ENCODE data around the gene BAZ1A. TPM values are rescaled to one million over a fixed set of nuclear protein-coding genes. Genes with fewer than 3 reads are reported as not detected.

The BAZ1A gene
- total RNA-seq, 2 donors from 2014 or later: 3.4 to 11.8 TPM

- H3K9me3 ChIP-seq: no peaks in the 10 kb centered on the region
- TF ChIP-seq CTCF (IDR thresholded peaks at IDR 0.05): no peak
- H3K36me3 ChIP-seq: peaks cover 35% of the 10 kb centered on the region
- no peak overlapping the region for H3K4me3 ChIP-seq
- H3K4me1 ChIP-seq: no peaks in the 10 kb centered on the region
- DNase-seq (ENCODE audit: low spot score): no peak
- no peak overlapping the region for H3K27ac ChIP-seq
- H3K27me3 ChIP-seq: no peaks in the 10 kb centered on the region
Observed at GRCh38 chr14:34780646-34781045, 94.5 kb downstream of the BAZ1A start.

DNA sequence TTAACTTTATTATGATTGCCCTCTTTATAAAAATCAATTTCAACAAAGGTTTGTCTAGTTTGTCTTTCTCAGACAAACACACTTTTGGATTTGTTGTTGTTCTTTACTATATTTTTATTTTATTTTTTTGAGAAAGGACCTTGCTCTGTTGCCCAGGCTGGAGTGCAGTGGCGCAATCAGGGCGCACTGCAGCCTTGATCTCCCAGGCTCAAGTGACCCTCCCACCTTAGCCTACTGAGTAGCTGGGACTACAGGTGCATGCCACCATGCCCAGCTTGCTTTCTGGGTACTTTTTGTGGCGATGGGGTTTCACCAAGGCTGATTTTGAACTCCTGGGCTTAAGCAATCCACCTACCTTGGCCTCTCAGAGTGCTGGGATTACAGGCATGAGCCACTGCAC, 96.4 kb downstream of the BAZ1A start:
- Histone ChIP-seq H3K27ac (no peak overlapping the region), H3K36me3 (peaks cover 42% of the 10 kb centered on the region), H3K27me3 (no peaks in the 10 kb centered on the region), H3K4me1 (no peaks in the 10 kb centered on the region), H3K9me3 (no peaks in the 10 kb centered on the region), H3K4me3 (no peak overlapping the region)
- TF ChIP-seq CTCF (IDR thresholded peaks at IDR 0.05): no peak
- no peak for DNase-seq (ENCODE audit: low spot score)

GRCh38 chr14:34776611-34777010, 98.5 kb downstream of the BAZ1A start:
- Histone ChIP-seq H3K36me3 (peaks cover 22% of the 10 kb centered on the region), H3K9me3 (no peaks in the 10 kb centered on the region), H3K4me3 (no peak overlapping the region), H3K4me1 (no peaks in the 10 kb centered on the region), H3K27me3 (no peaks in the 10 kb centered on the region), H3K27ac (no peak overlapping the region)
- no peak for TF ChIP-seq CTCF (IDR thresholded peaks at IDR 0.05)
- no peak for DNase-seq (ENCODE audit: low spot score)

DNA sequence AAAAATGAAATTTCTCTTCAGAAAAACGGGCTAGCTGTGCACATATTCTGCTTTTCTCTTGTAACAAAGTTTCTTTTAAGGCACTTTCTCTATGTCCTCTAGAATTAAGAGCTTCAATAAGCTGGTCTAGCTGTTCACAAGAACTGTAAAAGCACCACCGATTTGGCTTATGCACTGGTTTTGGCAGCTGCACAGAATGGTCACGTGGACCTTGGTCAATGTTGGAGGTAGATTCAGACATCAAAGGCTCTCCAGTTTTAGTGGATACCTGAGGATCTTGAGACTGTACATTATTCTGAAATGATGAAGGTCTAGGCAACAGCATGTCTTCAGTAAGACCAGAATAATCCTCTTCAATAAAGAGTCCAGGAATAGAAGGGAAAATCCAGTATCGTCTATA, 99.2 kb downstream of the BAZ1A start:
- H3K4me1 ChIP-seq: no peaks in the 10 kb centered on the region
- H3K36me3 ChIP-seq: peaks cover 21% of the 10 kb centered on the region
- no peaks in the 10 kb centered on the region for H3K9me3 ChIP-seq
- H3K27ac ChIP-seq: no peak overlapping the region
- no peak for DNase-seq (ENCODE audit: low spot score)
- H3K4me3 ChIP-seq: no peak overlapping the region
- no peak for TF ChIP-seq CTCF (IDR thresholded peaks at IDR 0.05)
- no peaks in the 10 kb centered on the region for H3K27me3 ChIP-seq

- H3K27me3 ChIP-seq: no peaks in the 10 kb centered on the region
- no peaks in the 10 kb centered on the region for H3K4me1 ChIP-seq
- TF ChIP-seq CTCF (IDR thresholded peaks at IDR 0.05): no peak
- H3K4me3 ChIP-seq: no peak overlapping the region
- H3K9me3 ChIP-seq: no peaks in the 10 kb centered on the region
- no peak overlapping the region for H3K27ac ChIP-seq
- no peak for DNase-seq (ENCODE audit: low spot score)
- H3K36me3 ChIP-seq: peaks cover 24% of the 10 kb centered on the region
Observed at GRCh38 chr14:34775342-34775741, 99.8 kb downstream of the BAZ1A start.

DNA sequence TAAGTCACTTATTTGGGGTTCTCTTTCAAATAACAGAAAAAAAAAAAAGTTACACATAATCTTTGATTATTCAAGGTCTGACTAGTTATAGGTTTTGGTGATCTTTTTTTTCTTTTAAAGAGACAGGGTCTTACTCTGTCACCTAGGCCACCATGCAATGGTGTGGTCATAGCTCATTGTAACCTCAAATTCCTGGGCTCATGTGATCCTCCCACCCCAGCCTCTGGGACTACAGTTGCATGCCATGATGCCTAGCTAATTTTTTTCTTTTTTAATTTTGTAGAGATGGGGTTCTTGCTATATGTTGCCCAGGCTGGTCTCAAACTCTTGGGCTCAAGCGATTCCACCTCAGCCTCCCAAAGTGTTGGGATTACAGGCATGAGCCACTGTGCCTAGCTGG, 104.3 kb downstream of the BAZ1A start:
- DNase-seq (ENCODE audit: low spot score): no peak
- H3K27ac ChIP-seq: no peak overlapping the region
- no peaks in the 10 kb centered on the region for H3K9me3 ChIP-seq
- no peaks in the 10 kb centered on the region for H3K27me3 ChIP-seq
- H3K4me3 ChIP-seq: no peak overlapping the region
- TF ChIP-seq CTCF (IDR thresholded peaks at IDR 0.05): no peak
- H3K4me1 ChIP-seq: no peaks in the 10 kb centered on the region
- peaks cover 19% of the 10 kb centered on the region for H3K36me3 ChIP-seq

Data from right atrium auricular region (tissue), 2 donors.